Measurements from ENCODE around the gene VAT1L. TPM values are rescaled to one million over a fixed set of nuclear protein-coding genes. Genes with fewer than 3 reads are reported as not detected.

The VAT1L gene
- total RNA-seq, 1 donor from 2014 or later: 0.67 TPM

DNA sequence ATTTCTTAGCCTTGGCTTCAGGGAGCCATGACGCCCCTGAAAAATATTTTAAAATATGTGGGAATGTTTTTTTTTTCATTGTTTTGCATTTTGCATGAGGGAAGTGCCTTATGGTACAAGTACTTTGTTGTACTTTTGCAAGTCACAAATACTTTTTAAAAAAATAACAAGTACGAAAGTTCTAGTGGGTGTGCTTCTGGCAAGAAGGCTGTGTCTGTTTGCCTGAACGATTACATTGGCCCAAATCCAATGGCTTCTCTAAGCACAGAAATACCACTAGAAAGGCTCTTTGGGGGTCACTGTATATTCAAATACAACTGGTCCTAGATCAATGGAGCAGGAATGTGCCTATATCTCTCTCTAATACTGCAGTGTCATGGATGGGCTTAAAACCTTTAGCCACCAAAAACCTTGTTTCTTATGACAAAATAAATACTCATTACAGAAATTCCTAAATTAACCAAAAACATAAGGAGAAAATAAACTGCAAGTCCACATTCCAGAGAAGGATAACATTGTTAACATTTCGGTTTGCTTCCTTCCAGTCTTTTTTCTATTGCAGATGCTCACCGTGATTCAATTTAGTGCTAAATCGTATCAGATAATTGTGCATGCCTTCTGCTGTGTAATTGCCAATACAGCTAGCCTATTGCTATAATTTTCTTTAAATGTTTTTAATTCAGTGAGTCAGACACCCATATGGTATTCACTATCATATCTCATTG lies 97.4 kb downstream of the VAT1L start:
- no peak for DNase-seq (ENCODE audit: low spot score, unreplicated experiment)
- Mint-ChIP-seq H3K27me3 (no peaks in the 10 kb centered on the region), H3K4me3 (ENCODE audit: low read depth) (no peak overlapping the region), H3K4me1 (ENCODE audit: low read depth) (peaks cover 3% of the 10 kb centered on the region), H3K36me3 (ENCODE audit: insufficient read depth) (no peaks in the 10 kb centered on the region), H3K9me3 (ENCODE audit: low read depth) (no peaks in the 10 kb centered on the region), H3K27ac (no peak overlapping the region)
- TF ChIP-seq, protein P1, sequence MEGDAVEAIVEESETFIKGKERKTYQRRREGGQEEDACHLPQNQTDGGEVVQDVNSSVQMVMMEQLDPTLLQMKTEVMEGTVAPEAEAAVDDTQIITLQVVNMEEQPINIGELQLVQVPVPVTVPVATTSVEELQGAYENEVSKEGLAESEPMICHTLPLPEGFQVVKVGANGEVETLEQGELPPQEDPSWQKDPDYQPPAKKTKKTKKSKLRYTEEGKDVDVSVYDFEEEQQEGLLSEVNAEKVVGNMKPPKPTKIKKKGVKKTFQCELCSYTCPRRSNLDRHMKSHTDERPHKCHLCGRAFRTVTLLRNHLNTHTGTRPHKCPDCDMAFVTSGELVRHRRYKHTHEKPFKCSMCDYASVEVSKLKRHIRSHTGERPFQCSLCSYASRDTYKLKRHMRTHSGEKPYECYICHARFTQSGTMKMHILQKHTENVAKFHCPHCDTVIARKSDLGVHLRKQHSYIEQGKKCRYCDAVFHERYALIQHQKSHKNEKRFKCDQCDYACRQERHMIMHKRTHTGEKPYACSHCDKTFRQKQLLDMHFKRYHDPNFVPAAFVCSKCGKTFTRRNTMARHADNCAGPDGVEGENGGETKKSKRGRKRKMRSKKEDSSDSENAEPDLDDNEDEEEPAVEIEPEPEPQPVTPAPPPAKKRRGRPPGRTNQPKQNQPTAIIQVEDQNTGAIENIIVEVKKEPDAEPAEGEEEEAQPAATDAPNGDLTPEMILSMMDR (IDR thresholded peaks at IDR 0.05; ENCODE audit: unreplicated experiment): no peak

DNA sequence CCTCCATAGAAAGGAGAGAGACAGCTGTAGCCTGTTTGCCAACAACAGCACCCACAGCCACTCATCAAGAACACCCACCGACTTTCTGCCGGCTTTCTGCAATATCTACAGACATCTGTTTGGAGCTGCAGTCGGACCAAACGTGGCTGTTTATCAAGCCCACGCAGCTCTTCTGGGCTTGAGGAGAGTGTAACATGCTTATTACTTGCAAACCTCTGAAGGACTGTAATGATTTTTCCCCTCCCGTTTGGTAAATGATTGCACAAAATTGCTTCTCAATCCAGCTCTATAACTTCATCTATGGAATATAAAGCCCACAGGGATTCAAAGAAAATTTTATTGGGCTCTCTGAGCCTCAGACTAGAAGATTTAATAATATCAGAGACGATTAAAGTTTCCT lies 100.5 kb downstream of the VAT1L start:
- H3K4me3 Mint-ChIP-seq (ENCODE audit: low read depth): no peak overlapping the region
- no peak overlapping the region for H3K27ac Mint-ChIP-seq

DNA sequence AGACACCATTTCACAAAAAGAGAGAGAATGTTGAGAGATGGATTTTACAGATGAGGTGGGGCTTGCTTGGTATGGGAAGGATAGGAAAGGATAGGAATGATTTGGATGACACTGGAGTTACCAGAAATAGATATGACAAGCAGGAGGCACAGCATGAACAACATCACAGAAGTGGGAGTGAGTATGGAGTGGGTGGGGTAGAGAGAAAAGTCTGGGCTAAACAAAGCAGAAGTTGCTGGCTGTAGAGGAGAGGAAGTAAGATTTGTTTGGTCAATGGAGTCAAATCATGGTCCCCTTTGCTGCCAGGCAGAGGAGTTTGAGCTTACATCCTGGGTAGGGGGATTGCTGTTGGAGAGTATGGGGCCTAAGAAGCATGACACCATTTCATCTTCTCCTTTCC lies 101.7 kb downstream of the VAT1L start:
- Mint-ChIP-seq H3K36me3 (ENCODE audit: insufficient read depth) (no peaks in the 10 kb centered on the region), H3K9me3 (ENCODE audit: low read depth) (no peaks in the 10 kb centered on the region), H3K4me1 (ENCODE audit: low read depth) (no peaks in the 10 kb centered on the region), H3K4me3 (ENCODE audit: low read depth) (no peak overlapping the region), H3K27ac (peak overlapping the region; percentile 9), H3K27me3 (no peaks in the 10 kb centered on the region)
- DNase-seq (ENCODE audit: low spot score, unreplicated experiment): no peak
- TF ChIP-seq, protein P1 (IDR thresholded peaks at IDR 0.05; ENCODE audit: unreplicated experiment): no peak

More for the DNA sequence above, 100.5 kb downstream of the VAT1L start:
- H3K9me3 Mint-ChIP-seq (ENCODE audit: low read depth): no peaks in the 10 kb centered on the region
- H3K36me3 Mint-ChIP-seq (ENCODE audit: insufficient read depth): no peaks in the 10 kb centered on the region
- no peak for DNase-seq (ENCODE audit: low spot score, unreplicated experiment)
- H3K27me3 Mint-ChIP-seq: no peaks in the 10 kb centered on the region
- no peaks in the 10 kb centered on the region for H3K4me1 Mint-ChIP-seq (ENCODE audit: low read depth)
- TF ChIP-seq, protein P1 (IDR thresholded peaks at IDR 0.05; ENCODE audit: unreplicated experiment): no peak

DNA sequence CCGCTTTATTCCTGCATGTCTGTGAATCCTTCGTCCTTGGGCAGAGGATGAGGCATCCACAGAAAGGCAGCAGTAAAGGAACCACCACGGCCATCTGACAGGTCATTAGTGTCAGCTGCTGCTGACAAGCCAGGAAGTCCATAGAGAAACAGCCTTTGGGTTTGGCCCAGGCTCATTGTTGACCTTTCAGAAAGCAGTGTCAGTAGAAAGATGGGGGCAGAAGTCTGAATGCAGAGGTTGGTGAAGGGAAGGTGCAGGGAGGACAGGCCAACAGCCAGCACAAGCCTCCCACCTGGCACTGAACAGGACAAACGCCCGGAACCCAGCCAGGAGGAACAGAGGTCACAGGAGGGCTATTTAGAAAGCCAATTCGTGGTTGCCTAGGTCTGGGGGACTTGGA lies 105.8 kb downstream of the VAT1L start:
- no peaks in the 10 kb centered on the region for H3K36me3 Mint-ChIP-seq (ENCODE audit: insufficient read depth)
- H3K4me3 Mint-ChIP-seq (ENCODE audit: low read depth): no peak overlapping the region
- H3K9me3 Mint-ChIP-seq (ENCODE audit: low read depth): no peaks in the 10 kb centered on the region
- peaks cover 2% of the 10 kb centered on the region for H3K4me1 Mint-ChIP-seq (ENCODE audit: low read depth)
- DNase-seq (ENCODE audit: low spot score, unreplicated experiment): no peak
- TF ChIP-seq, protein P1 (IDR thresholded peaks at IDR 0.05; ENCODE audit: unreplicated experiment): no peak
- H3K27ac Mint-ChIP-seq: no peak overlapping the region
- H3K27me3 Mint-ChIP-seq: peaks cover 2% of the 10 kb centered on the region

DNA sequence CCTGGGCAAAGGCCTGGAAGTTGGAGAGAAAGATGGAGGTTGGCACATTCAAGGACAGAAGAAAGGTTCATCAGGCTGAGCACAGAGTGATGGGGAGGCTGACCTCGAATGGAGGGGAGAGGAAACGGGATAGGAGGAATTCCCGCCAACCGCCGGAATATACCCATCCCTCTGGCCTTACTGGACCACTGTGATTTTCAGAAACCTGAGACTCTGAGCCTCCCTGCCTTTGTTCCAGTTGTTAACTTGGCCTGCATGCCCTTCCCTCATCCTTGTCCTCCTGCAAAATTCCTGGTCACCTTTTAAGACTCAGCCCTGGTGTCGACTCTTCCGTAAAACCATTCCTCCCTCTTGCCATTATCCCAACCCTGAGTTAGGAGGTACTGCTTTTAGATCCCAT lies 107.6 kb downstream of the VAT1L start:
- peaks cover 2% of the 10 kb centered on the region for H3K27me3 Mint-ChIP-seq
- no peak overlapping the region for H3K27ac Mint-ChIP-seq
- no peaks in the 10 kb centered on the region for H3K9me3 Mint-ChIP-seq (ENCODE audit: low read depth)
- DNase-seq (ENCODE audit: low spot score, unreplicated experiment): no peak
- no peak overlapping the region for H3K4me3 Mint-ChIP-seq (ENCODE audit: low read depth)
- H3K4me1 Mint-ChIP-seq (ENCODE audit: low read depth): peaks cover 2% of the 10 kb centered on the region
- TF ChIP-seq, protein P1 (IDR thresholded peaks at IDR 0.05; ENCODE audit: unreplicated experiment): no peak
- no peaks in the 10 kb centered on the region for H3K36me3 Mint-ChIP-seq (ENCODE audit: insufficient read depth)
